Skeletal muscle cell (primary cell): Measurements from ENCODE around the gene ASGR2.
"Not testable (repeated sequence)": the region's sequence is repeated elsewhere in the genome, so short reads cannot be mapped to it uniquely, and the experiment has no call there.

ENCODE experiments used
- DNase-seq: peaks from one replicate; pipeline ENCODE4 v3.0.0-alpha.2; 2010; ENCODE audit warnings: low read depth
- H3K4me3 ChIP-seq: 2 replicates; pipeline ENCODE4 v1.5.1; 2011; ENCODE audit warnings: low read depth, mild to moderate bottlenecking, control low read depth, low read length, moderate library complexity

Gene ASGR2, protein sequence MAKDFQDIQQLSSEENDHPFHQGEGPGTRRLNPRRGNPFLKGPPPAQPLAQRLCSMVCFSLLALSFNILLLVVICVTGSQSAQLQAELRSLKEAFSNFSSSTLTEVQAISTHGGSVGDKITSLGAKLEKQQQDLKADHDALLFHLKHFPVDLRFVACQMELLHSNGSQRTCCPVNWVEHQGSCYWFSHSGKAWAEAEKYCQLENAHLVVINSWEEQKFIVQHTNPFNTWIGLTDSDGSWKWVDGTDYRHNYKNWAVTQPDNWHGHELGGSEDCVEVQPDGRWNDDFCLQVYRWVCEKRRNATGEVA

DNA sequence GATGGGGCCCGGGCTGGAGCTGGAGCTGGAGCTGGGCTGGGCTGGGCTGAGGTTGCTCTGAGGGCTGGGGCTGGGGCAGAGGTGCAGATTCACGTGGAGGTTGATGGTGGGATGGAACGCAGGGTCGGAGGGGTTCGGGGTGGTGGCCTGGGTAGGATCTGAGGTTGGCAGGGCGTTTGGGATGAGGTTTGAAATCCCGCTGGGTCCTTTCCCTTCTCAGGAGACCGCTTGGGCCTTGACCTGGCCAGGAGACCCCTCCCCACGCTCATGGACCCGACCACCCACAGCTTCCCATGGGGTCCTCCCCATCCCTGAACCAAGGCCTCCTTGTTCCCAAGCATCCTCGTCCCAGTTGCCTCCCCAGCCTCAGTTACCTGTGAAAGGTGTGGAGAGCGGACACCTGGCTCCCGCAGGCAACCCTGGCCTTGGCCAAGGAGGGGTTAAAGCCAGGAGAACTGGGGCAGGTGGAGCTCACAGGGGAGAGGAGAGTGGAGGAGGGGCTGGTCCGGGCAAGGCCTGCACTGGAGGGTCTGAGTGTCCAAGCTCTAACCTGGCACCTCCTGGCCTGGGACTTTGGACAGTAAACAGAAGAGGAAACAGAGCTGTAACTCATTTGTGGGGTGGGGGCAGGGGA is at the start of gene ASGR2:
TSS of gene ASGR2 (minus strand) at position 582 of the 634 bp plus-strand sequence. CDS start 582 bp downstream, outside the sequence.
- no peak for DNase-seq
- no peak within 1 kb of the TSS for H3K4me3 ChIP-seq

DNA sequence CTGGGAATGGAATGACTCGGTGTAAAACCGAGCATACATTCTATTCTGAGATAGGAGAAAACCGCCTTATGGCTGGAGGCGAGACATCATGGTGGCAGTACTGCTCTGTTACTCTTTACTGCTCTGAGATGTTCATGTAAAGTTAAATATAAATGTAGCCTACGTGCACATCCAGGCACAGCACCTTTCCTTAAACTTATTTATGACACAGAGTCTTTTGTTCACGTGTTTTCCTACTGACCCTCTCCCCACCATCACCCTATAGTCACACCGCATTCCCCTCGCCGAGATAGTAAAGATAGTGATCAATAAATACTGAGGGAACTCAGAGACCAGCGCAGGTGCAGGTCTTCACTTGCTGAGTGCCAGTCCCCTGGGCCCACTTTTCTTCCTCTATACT is 44.9 kb upstream of the ASGR2 start:
- not testable (repeated sequence) for DNase-seq, H3K4me3 ChIP-seq

DNA sequence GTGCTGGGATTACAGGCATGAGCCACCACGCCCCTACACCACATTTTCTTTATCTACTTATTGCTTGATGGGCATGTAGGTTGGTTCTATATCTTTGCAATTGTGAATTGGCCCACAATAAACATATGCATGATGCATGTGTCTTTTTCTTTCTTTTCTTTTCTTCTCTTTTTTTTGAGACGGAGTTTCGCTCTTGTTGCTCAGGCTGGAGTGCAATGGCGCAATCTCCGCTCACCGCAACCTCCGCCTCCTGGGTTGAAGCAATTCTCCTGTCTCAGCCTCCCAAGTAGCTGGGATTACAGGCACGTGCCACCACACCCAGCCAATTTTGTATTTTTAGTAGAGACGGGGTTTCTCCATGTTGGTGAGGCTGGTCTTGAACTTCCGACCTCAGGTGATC is 43.8 kb upstream of the ASGR2 start:
- not testable (repeated sequence) for H3K4me3 ChIP-seq, DNase-seq

DNA sequence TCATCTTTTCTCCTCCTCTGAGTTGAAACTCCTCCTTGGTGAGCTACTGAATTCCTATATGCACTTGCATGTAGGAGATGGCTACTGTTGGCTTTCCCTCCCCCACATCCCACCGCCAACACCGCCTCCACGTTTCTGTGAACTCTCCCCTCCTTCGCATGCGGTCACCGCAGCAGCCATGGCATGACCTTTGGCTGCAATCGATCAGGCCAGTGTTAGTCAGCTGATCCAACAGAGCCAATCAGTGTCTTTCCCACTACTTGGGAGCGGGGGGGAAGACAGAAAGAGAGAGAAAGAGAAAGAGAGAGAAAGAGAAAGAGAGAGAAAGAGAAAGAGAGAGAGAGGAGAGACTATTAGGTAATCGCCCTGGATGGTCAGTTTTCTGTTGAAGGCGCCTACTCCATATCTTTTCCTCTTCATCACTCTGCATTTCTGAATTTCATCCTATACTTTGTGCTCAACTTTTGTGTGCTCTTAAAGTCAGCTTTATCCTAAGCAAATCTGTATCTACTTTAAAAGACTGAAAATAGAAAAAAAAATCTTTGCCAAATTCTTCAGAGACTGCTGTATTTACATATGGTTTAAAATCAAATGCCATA is 41.8 kb upstream of the ASGR2 start:
- H3K4me3 ChIP-seq = no peak overlapping the region
- no peak for DNase-seq

DNA sequence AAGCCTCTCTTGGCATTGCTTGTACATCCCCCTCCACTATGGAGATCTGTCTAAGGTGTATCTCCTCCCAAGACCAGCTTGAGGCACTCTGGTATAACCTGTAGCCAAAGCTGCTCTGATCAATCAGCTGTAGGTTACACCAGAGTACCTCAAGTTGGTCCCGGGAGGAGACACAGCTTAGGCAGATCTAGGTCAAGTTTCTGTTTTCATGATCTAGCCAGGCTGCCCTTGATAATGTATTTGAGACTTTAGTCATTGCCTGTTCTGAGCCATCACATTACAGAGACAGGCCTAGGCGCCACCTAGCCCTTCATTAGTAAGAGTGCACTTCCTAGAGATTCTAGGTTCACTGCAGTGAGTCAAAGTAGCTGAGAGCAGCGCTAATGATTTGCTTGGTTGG is 33.1 kb upstream of the ASGR2 start:
- DNase-seq = no peak
- no peak overlapping the region for H3K4me3 ChIP-seq

DNA sequence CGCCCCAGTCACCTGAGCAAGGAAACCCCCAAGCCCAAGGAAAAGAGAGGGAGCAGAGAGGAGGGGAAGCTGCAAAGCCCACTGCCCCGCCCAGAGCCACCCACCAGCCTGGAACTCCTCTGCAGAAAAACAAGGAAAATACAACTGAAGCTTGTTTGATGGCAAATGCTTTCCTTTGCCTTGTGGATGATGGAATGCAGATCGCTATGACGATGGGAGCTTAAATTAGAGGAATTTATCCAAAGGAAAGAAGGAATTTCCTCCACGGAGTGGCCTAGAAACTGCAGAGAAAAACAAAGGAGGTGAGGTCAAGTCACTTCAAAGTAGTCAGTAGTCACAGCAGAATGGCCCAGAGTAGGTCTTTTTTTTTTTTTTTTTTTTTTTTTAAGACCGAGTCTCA is 31.5 kb upstream of the ASGR2 start:
- H3K4me3 ChIP-seq = no peak overlapping the region
- DNase-seq = no peak

DNA sequence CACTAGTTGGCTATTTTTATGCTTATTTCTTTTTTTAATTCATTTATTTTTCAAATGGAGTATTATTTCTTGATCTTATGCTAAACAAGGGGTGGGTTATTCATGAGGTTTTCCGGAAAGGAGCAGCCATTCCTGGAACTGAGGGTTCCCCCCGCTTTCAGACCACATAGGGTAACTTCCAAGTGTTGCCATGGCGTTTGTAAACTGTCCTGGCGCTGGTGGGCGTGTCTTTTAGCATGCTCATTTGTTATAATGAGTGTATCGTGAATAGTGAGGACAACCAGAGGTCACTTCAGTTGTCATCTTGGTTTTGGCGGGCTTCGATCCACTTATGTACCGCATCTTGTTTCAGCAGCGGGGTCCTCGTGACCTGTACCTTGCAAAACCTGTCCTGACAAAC is 29.6 kb upstream of the ASGR2 start:
- no peak overlapping the region for H3K4me3 ChIP-seq
- no peak for DNase-seq

DNA sequence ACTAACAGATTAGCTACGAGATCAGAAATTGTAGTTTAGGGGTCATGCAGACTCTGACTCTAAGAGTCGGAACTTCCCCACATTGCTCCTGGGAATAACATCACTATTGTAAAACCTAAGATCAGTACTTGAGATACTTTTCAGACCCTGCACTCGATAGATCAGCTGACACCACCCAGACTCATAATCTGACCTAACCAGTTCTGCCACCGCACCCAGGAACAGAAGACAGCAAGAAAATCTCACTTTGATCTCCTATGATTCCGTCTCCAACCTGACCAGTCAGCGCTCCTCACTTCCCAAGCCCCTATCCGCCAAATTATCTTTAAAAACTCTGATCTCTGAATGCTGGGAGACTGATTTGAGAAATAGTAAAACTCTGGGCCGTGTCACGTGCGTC is 27.2 kb upstream of the ASGR2 start:
- no peak for DNase-seq
- H3K4me3 ChIP-seq = no peak overlapping the region

DNA sequence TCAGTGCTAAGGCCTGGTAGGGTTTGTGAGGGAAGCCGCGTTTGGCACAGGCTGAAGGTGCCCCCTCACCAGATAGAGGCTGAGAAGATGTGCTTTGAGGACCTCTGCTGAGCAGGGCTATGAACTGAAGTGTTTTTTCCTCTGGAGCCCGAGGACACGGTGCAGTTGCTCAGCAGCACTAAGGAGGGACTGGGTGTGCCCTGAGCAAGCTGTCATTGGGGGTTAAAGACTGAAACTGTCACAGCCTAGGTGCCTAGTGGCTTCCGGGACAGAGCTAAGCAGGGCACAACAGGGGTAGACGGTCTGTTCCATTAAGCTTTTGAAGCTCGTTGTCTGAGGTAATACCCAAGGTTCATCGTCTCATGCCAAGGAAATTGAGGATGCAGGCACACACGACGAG is 24.8 kb upstream of the ASGR2 start:
- no peak overlapping the region for H3K4me3 ChIP-seq

DNA sequence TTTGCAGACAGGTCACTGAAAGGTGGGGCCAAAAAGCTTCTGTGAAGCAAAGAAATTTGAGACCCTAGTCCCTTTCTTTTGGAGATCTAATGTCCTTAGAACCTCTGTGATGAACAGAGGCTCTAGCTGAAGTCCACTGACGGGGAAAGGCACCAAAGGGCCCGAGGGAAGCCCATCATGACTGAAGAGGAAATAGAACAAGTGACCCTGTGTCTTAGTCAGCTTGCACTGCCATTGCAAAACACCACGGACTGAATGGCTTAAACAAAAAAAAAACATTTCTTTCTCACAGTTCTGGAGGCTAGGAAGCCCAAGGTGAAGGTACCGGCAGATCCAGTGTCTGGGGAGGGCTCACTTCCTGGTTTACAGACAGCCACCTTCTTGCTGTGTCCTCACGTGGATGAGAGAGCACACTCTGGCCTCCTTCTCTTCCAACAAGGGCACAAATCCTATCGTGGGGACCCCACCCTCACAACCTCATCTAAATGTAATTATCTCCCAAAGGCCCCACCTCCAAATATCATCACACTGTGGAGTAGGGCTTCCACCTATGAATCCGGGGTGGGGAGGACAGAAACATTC is 24.3 kb upstream of the ASGR2 start:
- no peak overlapping the region for H3K4me3 ChIP-seq
- no peak for DNase-seq

More for the DNA sequence above, 24.8 kb upstream of the ASGR2 start:
- no peak for DNase-seq

DNA sequence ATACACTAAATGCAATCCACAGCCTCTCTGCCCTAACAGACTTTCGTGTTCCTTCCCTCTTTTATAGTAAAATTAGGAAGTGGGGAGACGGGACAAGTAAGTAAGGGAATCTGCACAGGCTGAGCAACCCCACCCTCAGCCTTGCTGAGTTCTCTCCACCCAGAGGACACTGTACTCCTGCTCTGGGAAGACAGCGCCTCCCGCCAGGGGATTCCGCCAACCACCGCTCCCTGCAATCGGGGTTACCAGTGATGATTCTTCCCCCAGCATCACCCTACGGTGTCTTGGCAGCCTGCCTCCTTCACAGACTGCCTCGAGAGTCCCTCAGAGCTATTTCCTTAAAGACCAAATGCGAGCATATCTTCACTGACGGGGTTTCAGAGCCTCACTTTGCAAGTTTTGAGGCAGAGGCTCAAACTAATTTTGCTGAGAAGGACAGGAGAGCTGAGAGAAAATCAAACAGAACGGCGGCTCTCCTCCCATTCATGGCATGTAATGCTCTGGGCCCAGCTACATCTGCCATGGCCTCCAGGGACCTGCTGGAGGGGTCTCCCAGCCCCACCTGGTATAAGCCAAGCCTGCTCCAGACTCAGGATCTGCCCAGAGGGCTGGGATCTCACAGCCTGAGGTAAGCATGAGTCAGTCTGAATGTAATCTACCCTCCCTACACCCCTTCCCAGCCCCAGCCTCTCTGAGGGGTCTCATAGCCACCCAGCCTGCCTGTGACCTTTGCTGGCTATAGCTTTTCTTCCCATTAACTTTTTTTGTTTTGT is 22.7 kb upstream of the ASGR2 start:
- no peak for DNase-seq
- no peak overlapping the region for H3K4me3 ChIP-seq

DNA sequence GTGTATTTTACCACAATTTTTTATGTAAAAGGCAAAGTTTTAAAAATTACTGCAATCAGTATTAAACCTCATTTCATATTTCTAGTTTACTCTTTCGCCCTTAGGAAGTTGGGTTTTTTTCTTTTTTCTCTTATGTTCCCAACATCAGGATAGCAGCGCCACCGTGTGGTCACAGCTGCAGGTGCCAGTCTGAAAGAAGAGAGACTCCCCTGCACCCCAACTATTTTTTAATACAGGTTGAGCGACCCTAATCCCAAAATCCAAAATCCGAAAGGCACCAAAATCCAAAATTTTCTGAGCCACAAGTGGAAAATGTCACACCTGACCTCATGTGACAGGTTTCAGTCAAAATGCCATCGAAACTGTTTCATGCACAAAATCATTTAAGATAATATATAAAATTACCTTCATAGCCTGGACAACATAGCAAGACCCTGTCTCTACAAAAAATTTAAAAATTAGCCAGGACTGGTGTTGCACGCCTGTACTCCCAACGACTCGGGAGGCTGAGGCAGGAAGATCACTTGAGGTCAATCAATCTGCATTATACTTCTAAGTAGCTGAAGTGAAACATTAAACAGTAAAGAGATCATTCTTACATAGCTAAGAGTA is 21.8 kb upstream of the ASGR2 start:
- H3K4me3 ChIP-seq = no peak overlapping the region
- DNase-seq = peak; percentile 18

DNA sequence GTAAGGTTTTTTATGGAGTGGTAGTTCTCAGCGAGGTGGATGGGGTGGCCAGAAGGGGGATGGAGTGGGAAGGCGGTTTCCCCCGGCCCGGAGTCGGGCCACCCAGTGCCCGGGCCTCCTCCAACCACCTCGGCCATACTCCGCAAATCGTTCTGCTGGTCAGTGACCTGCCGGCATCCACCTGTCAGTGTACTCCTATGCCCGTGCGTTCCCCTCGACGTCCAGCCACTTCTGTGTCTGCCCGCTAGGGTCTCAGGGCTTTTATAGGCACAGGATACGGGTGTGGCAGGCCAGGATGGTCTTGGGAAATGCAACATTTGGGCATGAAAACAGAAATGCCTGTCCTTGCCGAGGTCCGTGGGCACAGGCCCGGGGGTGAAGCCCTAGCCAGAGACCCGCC is 19.3 kb upstream of the ASGR2 start:
- no peak for DNase-seq
- no peak overlapping the region for H3K4me3 ChIP-seq

DNA sequence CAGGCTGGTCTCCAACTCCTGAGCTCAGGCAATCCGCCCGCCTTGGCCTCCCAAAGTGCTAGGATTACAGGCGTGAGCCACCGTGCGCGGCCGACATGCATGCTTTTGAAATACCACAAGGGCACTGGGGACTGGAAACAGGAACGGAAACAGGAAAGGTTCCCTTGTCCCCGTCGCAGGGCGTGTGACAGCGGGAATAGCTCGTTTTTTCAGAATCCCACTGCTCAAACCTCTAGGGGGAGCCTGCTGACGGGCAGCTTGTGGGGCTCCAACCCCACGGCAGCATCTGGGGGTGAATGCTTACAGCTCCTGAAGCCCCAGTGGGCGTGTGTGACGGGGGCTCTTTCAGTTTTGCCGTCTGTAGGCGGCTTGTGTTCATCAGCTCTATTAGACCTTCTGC is 18.8 kb upstream of the ASGR2 start:
- no peak for DNase-seq
- H3K4me3 ChIP-seq = no peak overlapping the region

DNA sequence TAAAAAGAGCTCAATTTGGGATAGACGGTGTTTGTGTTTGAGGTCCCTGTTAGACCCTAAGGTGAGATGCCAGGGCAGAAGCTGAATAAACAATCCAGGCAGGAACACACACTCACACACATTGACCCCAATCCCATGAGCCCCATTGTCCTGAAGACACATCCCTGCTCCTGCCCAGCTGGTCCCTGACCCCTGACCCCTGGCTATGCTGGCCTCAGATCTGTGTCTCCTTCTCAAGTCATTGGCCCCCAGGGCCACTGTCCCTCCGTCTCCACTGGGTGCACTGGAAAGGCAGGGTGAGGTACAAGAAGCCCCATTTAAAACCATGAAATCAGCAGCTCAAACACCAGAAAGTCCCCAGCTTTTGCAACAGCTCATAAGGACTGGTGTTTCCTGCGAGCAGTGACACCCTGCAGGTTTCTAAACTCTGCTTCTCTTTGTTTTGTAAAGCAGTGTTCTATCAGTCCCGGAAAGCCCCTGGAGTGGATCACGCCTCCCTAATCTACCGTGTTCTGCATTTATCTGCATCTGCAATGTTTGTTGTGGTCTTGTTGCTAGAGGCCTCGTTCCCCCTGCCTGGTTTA is 18.0 kb upstream of the ASGR2 start:
- DNase-seq = no peak
- H3K4me3 ChIP-seq = no peak overlapping the region

DNA sequence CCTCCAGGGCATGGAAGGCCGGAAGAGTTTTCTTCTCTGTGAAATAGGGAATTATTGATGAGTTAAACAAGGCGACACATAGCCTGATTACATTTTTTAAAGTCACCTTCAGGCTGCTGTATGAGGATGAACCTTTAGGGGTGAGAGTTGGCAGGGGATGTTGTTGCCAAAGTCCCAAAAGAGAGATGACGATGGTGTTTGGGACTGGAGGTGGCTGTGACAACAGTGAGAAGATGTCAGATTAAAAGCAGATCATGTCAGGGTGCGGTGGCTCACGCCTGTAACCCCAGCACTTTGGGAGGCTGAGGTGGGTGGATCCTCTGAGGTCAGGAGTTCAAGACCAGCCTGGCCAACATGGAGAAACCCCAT is 16.8 kb upstream of the ASGR2 start:
- H3K4me3 ChIP-seq = no peak overlapping the region
- no peak for DNase-seq

DNA sequence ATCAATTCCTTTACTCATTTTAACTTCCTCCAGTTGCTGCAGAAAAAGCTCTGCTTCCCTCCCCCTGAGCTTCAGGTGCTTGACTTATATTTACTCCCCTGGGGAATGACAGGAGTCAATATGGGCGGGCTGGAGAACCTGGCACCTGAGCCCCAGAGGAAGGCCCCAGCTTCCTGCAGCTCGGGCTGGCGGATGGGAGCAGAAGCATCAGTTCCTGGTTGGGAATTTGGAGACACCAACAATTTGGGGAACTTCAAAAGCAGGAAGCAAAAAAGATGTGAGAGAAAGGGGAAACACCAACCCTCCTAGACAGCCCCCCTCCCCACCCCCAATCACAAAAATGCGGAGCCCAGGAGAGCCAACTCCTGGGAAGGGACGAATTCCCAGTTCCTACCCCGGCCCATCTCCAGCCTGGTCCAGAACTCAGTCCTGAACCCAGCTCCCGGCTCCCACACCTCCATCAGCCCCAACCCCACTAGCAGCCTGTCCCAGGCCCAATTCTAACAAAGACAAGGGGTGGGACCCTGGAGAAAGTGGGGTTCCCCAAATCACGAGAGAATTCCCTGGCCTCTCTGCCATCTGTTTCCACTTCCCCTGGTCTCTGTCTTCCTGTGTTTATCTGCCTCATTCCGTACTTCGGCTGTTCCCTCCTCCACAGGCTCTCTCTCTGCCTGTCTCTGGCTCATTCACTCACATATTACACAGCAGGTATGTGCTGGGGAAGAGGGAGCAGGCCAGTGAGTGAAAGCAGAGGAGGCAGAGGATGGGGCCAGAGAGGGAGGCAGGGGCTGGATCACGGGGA is 16.2 kb upstream of the ASGR2 start:
- H3K4me3 ChIP-seq = no peak overlapping the region
- no peak for DNase-seq

DNA sequence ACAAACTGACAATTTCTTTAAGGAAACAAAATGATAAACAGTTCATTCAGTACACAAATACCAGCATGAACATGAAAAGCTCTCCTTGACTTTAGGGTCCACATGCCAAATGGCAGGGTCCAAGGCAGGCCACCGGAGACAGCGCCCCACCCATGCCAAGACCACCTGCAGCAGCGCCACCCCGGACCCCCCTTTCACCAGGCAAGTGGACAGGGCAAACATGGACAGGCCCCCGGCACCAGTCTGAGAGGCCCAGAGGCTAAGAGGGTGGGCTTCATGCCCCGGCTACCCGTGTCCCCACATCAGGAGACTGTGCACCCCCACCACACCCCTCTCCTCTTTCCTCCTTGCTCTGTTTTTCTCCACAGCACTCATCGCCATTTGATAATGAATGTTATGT is 14.7 kb upstream of the ASGR2 start:
- no peak for DNase-seq
- no peak overlapping the region for H3K4me3 ChIP-seq
